ENCODE measurements around the gene KNCN.

Gene KNCN

DNA sequence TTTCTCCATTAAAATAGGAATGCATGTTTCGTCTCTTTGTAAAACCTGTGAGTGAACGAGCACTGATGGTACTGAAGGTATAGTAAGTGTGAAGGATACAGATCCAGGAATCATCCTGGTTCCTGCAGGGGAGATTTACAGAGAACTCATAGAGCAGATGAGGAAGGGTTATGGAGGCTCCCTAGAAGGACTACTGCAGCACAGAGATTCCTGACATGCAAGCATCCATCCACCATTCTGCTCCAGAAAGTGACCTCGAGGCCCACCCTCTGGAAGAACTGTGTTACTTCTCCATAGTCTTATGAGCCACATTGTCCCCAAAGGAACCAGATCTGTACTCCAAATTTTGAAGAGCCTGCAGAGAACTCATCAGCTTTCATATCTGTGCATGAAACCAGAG, 38.1 kb upstream of the KNCN start:
- TF ChIP-seq, protein P1, sequence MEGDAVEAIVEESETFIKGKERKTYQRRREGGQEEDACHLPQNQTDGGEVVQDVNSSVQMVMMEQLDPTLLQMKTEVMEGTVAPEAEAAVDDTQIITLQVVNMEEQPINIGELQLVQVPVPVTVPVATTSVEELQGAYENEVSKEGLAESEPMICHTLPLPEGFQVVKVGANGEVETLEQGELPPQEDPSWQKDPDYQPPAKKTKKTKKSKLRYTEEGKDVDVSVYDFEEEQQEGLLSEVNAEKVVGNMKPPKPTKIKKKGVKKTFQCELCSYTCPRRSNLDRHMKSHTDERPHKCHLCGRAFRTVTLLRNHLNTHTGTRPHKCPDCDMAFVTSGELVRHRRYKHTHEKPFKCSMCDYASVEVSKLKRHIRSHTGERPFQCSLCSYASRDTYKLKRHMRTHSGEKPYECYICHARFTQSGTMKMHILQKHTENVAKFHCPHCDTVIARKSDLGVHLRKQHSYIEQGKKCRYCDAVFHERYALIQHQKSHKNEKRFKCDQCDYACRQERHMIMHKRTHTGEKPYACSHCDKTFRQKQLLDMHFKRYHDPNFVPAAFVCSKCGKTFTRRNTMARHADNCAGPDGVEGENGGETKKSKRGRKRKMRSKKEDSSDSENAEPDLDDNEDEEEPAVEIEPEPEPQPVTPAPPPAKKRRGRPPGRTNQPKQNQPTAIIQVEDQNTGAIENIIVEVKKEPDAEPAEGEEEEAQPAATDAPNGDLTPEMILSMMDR (IDR thresholded peaks at IDR 0.05; ENCODE audit: low read depth, low read length): no peak
- no peak for DNase-seq (ENCODE audit: extremely low read depth, low read depth)

DNA sequence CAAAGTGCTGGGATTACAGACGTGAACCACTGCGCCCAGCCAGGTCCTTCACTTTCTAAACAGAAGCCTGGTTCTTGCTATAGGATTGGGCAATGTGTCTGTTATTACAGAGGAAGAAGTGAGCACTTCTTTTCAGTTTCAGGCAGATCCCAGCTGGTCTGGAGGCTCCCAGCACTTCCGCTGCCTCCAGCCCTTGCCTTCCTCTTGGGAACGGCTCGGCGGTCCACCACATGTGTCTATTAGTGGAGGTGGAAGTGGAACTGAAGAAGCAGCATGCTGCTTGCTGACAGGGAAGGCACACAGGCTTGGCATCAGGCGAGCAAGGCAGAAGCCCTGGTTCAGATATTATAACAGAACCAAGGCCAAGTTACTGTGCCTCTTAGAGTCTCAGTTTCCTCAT, 35.6 kb upstream of the KNCN start:
- DNase-seq (ENCODE audit: extremely low read depth, low read depth): no peak
- TF ChIP-seq, protein P1 (IDR thresholded peaks at IDR 0.05; ENCODE audit: low read depth, low read length): no peak

DNA sequence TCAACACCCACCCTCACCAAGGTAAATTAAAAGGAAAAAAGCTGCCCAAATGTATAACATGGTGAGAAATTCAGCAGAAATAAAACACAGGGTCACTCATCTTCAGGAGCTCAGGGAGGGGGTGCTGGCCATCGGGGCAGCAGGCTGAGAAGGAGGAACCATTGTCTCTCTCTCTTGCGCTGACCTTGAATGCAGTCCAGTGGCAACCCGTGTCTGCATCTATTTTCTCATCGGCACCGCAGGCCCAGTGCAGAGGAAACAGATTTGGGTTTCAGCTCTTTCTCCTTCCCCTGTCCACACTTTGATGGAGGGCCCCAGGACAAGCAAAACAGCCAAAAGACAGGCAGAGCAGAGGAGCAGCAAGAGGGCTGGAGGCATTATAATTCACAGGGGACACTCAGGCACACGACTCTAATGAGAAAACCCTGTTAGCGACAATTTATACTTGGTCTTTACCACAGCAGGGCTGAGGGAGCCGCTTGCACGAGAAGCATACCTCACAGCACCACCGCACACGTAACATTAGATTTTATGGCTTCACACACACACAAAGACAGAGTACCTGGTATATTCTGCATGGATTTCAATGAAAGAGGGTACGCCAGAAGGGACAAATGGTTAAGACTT, 34.0 kb upstream of the KNCN start:
- no peak for DNase-seq (ENCODE audit: extremely low read depth, low read depth)
- TF ChIP-seq, protein P1 (IDR thresholded peaks at IDR 0.05; ENCODE audit: low read depth, low read length): no peak

DNA sequence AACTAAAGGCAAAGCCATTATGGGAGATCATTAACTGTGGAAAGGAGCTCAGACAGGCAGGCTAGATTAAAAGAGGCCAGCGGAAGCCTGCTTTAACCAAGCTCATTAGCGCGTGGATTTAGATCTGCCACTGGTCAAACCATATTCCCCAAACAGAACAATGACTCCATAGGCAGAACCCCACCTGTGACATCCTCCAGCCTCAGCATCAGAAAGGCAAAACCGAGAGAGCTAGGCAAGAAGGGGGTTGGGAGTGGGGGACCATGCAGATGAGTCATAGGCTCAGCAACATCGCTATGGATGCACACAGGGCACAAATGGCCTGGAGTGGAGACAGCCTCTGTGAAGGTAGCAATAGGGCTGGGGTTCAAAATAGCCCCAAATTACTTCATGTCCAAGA, 32.0 kb upstream of the KNCN start:
- TF ChIP-seq, protein P1 (IDR thresholded peaks at IDR 0.05; ENCODE audit: low read depth, low read length): no peak
- no peak for DNase-seq (ENCODE audit: extremely low read depth, low read depth)

DNA sequence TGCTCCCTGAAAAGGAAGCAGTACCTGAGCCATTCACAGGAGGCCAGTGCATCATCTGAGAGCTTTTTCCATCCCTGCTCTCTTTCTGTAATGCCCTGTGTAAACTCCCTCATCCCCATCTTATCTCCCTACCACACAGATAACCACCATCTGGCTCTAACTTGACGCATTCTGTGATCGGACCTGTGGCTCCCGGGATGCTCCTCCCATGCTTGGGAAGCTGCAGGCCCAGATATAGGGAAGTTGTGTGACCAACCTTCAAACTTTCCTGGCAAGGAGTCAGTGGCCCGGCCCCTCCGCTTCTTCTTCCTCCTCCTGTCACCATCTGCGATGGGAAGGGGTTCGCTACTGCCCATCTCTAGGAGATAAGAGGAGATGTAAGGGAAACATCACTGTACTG, 31.5 kb upstream of the KNCN start:
- TF ChIP-seq, protein P1 (IDR thresholded peaks at IDR 0.05; ENCODE audit: low read depth, low read length): no peak
- DNase-seq (ENCODE audit: extremely low read depth, low read depth): no peak

DNA sequence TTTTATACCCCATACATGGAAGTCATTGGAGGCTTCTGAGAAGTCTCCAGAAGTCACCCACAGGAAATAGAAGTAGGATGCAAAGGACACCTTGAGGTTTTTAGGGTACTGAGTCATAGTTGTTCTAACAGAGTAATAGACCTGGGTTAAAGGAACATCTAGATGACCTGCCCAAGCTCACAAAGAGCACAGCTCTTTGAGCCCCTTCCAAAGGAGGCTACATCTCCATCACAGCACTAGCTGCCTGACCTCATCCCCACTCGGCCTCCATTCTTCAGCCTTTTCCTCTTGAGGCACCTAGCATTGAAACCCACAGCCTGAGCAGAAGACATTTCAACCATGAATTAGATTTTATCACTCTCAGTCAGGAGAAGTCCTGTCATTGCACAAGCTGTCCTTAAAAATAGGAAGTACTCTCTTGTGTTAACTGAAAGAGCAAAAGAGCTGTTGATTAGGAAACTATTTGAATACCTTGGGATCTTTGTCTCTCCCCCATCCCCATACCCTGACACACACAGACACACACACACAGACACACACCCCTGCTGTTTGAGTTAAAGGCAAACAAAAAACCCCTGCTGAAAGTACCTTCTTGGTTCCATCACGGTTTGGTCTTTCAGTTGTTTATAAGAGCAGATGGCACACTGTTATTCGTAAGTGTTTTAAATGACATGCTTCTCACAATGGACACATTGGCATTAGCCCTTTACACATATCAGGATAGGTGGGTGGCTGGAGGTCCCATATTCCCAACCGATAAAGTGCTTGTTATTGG, 30.4 kb upstream of the KNCN start:
- no peak for DNase-seq (ENCODE audit: extremely low read depth, low read depth)
- TF ChIP-seq, protein P1 (IDR thresholded peaks at IDR 0.05; ENCODE audit: low read depth, low read length): no peak

DNA sequence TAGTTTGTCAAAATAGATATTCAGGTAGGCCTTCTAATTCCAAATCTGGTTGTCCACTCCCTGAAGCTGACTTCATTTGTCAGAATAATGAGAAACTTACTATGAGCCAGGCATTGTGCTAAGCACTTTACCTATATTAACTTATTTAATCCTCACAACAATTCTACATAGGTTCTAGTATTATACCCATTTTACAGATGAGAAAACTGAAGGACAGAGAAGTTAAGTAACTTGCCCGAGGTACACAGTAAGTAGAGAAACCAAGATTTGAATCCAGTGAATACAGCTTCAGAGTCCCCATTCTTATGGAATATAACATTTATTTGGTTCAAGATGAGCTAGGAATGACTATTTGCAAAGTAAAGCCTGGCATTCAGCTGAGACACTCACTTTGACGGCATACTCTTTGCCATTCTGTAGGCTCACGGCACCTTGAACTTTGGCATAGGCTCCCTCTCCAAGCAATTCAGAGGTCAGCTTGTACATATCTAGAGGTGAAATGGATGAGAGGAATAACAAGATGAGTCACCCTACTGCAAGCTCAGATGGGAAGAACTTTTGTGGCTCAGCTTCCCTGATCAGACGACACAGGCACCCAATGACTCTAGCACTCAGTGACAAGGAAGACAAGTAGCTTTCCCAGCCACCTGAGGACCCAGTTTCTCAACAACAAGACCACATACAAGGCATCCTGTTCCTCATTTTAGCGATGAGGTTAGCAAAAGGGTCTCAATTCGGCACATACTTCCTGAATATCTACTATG, 28.9 kb upstream of the KNCN start:
- TF ChIP-seq, protein P1 (IDR thresholded peaks at IDR 0.05; ENCODE audit: low read depth, low read length): no peak

More for the DNA sequence above, 28.9 kb upstream of the KNCN start:
- DNase-seq (ENCODE audit: extremely low read depth, low read depth): no peak
